ENCODE data around the gene LYRM1. TPM values are rescaled to one million over a fixed set of nuclear protein-coding genes. Genes with fewer than 3 reads are reported as not detected.
A peak's percentile ranks its signal among the peaks of the same experiment; 100 is the strongest.

LYRM1 gene
- total RNA-seq, 2 donors from 2014 or later: 26.1 to 64.5 TPM

DNA sequence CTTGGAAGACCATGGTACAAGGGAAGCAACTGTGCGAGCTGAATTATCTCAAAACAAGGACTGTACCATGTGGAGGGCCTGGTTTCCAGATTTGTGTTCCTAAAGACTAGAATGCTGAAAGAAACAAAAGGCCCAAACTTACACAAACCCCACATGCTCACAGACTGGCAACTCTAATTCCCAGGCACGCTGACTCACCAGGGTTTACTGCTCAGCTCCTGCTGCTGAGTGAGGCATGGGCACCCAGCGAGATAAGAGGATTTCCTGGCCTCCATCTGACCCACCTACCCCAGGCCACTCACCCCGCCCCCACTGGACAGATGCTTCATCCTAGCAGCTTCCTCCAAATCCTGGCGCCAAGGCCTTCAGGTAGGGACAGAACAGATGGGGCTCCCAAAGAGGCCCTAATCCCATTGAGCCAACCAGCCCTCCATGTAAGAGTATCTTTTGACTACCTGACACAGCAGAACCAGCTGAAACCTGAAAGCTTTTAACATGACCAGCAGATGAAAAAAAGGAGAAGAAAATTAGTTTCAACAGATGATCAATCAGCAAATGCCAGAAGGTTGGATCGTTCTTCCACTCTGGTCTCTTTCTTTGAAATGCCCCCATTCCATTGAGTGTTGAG, 34.3 kb upstream of the LYRM1 start:
- intact Hi-C loops (cut with DNase I): no loop called here
- no peaks in the 10 kb centered on the region for H3K27me3 ChIP-seq (replicated peaks; ENCODE audit: insufficient read depth)
- DNase-seq (ENCODE audit: low spot score): no peak
- H3K27ac ChIP-seq: peak overlapping the region in 1 of 2 donors; percentile 33
- no peaks in the 10 kb centered on the region for H3K9me3 ChIP-seq
- H3K4me3 ChIP-seq: no peak overlapping the region
- no peaks in the 10 kb centered on the region for H3K36me3 ChIP-seq
- peaks cover 1% of the 10 kb centered on the region for H3K4me1 ChIP-seq (replicated peaks)
- TF ChIP-seq, protein P1, sequence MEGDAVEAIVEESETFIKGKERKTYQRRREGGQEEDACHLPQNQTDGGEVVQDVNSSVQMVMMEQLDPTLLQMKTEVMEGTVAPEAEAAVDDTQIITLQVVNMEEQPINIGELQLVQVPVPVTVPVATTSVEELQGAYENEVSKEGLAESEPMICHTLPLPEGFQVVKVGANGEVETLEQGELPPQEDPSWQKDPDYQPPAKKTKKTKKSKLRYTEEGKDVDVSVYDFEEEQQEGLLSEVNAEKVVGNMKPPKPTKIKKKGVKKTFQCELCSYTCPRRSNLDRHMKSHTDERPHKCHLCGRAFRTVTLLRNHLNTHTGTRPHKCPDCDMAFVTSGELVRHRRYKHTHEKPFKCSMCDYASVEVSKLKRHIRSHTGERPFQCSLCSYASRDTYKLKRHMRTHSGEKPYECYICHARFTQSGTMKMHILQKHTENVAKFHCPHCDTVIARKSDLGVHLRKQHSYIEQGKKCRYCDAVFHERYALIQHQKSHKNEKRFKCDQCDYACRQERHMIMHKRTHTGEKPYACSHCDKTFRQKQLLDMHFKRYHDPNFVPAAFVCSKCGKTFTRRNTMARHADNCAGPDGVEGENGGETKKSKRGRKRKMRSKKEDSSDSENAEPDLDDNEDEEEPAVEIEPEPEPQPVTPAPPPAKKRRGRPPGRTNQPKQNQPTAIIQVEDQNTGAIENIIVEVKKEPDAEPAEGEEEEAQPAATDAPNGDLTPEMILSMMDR (IDR thresholded peaks at IDR 0.05): no peak
- TF ChIP-seq POLR2AphosphoS5 (IDR thresholded peaks at IDR 0.05) (no peak), POLR2A (IDR thresholded peaks at IDR 0.05) (no peak)
- 61% methylated on average over 6 of the region's 6 CpGs for WGBS

DNA sequence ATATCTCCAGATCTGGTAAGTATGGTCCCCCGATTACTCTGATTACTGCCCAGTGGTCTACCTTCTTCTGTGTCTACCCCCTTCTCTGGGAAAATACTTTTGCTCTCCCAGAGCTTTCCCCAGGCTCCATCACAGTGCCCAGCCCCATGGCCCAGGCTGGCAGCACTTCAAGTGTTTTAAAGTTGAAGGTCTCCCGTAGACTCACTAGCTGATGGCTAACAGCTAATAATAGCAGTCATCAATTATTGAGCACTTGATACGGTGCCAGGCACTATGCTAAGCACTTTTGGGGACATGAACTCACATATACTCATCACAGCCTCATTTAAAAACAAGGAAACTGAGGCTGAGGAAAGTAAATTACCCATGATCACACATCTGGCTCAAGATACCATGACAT, 33.8 kb upstream of the LYRM1 start:
- H3K27ac ChIP-seq: no peak overlapping the region
- peaks cover 2% of the 10 kb centered on the region for H3K4me1 ChIP-seq (replicated peaks)
- TF ChIP-seq POLR2A (IDR thresholded peaks at IDR 0.05): no peak
- no peak for TF ChIP-seq POLR2AphosphoS5 (IDR thresholded peaks at IDR 0.05)
- TF ChIP-seq, protein P1 (IDR thresholded peaks at IDR 0.05): no peak
- DNase-seq (ENCODE audit: low spot score): no peak
- no peaks in the 10 kb centered on the region for H3K36me3 ChIP-seq
- WGBS: 86% methylated on average over 3 of the region's 3 CpGs
- H3K27me3 ChIP-seq (replicated peaks; ENCODE audit: insufficient read depth): no peaks in the 10 kb centered on the region
- intact Hi-C loops (cut with DNase I): no loop called here
- no peaks in the 10 kb centered on the region for H3K9me3 ChIP-seq
- no peak overlapping the region for H3K4me3 ChIP-seq

DNA sequence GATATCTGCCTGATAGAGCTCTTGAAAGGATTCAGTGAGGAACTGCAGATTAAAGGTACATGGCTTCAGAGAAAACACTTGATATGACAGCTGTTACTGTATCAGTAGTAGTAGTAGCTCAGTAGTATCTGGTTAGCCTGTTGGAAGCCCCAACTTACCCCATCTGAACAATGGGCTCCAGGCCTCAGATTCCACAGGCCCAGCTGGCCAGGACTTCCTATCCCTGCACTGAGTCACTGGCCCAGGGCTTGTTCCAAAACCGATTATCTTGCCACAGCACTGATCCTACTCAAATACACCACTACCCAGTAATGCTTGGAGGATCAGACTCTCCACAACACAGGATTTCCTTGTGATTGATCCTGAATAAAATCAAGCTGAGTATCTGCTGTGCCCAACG, 33.0 kb upstream of the LYRM1 start:
- 87% methylated on average over 2 of the region's 2 CpGs for WGBS
- no peak for DNase-seq (ENCODE audit: low spot score)
- H3K4me3 ChIP-seq: no peak overlapping the region
- no peak overlapping the region for H3K27ac ChIP-seq
- no peaks in the 10 kb centered on the region for H3K27me3 ChIP-seq (replicated peaks; ENCODE audit: insufficient read depth)
- H3K4me1 ChIP-seq (replicated peaks): peaks cover 2% of the 10 kb centered on the region
- intact Hi-C loops (cut with DNase I): no loop called here
- TF ChIP-seq POLR2A (IDR thresholded peaks at IDR 0.05): no peak
- TF ChIP-seq, protein P1 (IDR thresholded peaks at IDR 0.05): no peak
- TF ChIP-seq POLR2AphosphoS5 (IDR thresholded peaks at IDR 0.05): no peak
- H3K36me3 ChIP-seq: no peaks in the 10 kb centered on the region
- no peaks in the 10 kb centered on the region for H3K9me3 ChIP-seq

DNA sequence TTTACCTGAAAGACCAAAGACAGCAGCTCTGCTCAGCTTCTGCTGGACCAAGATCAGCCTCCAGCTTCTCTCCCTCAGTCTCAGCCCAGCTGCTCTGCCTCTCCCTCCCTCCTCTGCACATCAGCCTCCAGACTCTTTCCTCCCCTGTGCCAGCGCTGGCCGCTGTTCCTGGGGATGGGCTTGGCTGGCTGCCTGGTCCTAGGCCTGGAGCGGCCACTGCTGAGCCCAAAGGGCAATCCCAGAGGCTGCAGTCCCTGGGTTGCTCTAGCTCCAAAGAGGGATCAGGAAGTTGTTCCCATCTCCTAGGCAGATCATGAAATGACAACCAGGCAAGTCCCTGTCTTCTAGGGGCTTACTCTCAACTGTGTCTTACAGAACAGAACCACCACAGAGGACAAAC, 31.7 kb upstream of the LYRM1 start:
- Histone ChIP-seq H3K36me3 (no peaks in the 10 kb centered on the region), H3K4me1 (replicated peaks) (peaks cover 2% of the 10 kb centered on the region), H3K27me3 (replicated peaks; ENCODE audit: insufficient read depth) (no peaks in the 10 kb centered on the region), H3K27ac (no peak overlapping the region), H3K4me3 (no peak overlapping the region), H3K9me3 (no peaks in the 10 kb centered on the region)
- intact Hi-C loops (cut with DNase I): no loop called here
- TF ChIP-seq, protein P1 (IDR thresholded peaks at IDR 0.05): no peak
- TF ChIP-seq POLR2AphosphoS5 (IDR thresholded peaks at IDR 0.05) (no peak), POLR2A (IDR thresholded peaks at IDR 0.05) (no peak)
- peak; percentile 16 for DNase-seq (ENCODE audit: low spot score)
- WGBS: 15% methylated on average over 3 of the region's 3 CpGs

DNA sequence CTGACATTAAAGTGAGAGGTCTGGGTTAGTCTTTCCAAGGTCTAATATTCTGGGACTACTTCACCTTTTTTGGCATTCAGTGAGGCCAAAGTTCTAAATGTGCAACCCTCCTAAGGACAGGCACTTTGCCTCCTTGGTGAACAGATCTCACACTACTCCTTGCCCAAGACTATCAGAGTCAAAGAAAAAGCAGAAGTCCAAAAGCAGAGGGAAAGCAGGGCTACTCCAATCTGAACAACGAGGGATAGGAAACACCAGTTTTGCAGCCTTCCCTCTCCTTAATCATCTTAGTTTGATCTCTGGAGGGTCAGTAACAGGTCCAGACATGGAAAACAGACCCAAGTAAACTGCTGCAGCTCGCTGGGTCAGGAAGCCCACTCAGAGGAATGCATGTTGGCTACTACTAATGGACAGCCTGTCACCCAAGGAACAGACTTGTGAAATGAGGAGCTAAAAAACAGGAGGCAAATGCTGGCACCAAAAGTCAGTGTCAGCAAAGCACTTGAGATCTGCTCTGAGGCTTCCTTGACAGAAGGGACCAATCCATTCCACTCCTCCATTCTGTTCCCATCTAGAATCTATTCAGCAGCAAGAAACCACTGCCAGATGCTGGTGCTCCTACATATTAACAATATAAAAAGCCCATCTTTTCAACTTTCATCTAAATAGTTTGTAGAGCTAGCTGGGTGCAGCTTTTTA, 30.3 kb upstream of the LYRM1 start:
- TF ChIP-seq, protein P1 (IDR thresholded peaks at IDR 0.05): no peak
- TF ChIP-seq POLR2AphosphoS5 (IDR thresholded peaks at IDR 0.05): no peak
- no peak for TF ChIP-seq POLR2A (IDR thresholded peaks at IDR 0.05)
- H3K4me3 ChIP-seq: no peak overlapping the region
- DNase-seq (ENCODE audit: low spot score): no peak
- no peak overlapping the region for H3K27ac ChIP-seq
- 12% methylated on average over 2 of the region's 2 CpGs for WGBS
- H3K27me3 ChIP-seq (replicated peaks; ENCODE audit: insufficient read depth): no peaks in the 10 kb centered on the region
- intact Hi-C loops (cut with DNase I): no loop called here
- peaks cover 2% of the 10 kb centered on the region for H3K4me1 ChIP-seq (replicated peaks)
- H3K36me3 ChIP-seq: no peaks in the 10 kb centered on the region
- no peaks in the 10 kb centered on the region for H3K9me3 ChIP-seq
